CD4-positive, alpha-beta T cell (primary cell): Measurements from ENCODE around the gene ZFP36L2. TPM values are rescaled to one million over a fixed set of nuclear protein-coding genes. Genes with fewer than 3 reads are reported as not detected.

Experiments used
- ATAC-seq: fragments of 200-7000 bp; cut with Tn5 transposase; one replicate; pipeline ENCODE4 v1.10.0; 2022; ENCODE audit warnings: mild to moderate bottlenecking; ENCODE audit not compliant: poor library complexity
- CTCF ChIA-PET: fragments of 350-600 bp; sonication (Branson Sonifier 250); formaldehyde crosslinking; loops from one replicate; lab custom pipeline; 2021; ENCODE audit warnings: antibody characterized with exemption, inconsistent platforms; lab: Charles Lee
- POLR2A ChIA-PET: fragments of 350-600 bp; sonication (Branson Sonifier 250); formaldehyde crosslinking; loops from one replicate; lab custom pipeline; 2021; ENCODE audit warnings: antibody characterized with exemption, inconsistent platforms; lab: Charles Lee
- DNase-seq, 14 experiments: peaks; one replicate each; pipeline ENCODE4 v3.0.0-alpha.2; 2013 to 2020; ENCODE audit warnings: mixed read lengths in 2 of 14
- H3K27ac ChIP-seq, 2 donors: one replicate each; pipeline versions ENCODE4 v1.5.1 to v1.7.0; 2013; ENCODE audit warnings: low read length in 2 of 2, low read depth in 1 of 2, mild to moderate bottlenecking in 1 of 2
- H3K27me3 ChIP-seq, 2 experiments: 1 replicate in 1 of 2; 2 replicates in 1 of 2; pipeline versions ENCODE4 v1.6.1 to v1.7.0; 2013; ENCODE audit warnings: low read length in 2 of 2, control low read depth in 1 of 2, mild to moderate bottlenecking in 1 of 2, moderate library complexity in 1 of 2; ENCODE audit not compliant: insufficient read depth in 2 of 2, control insufficient read depth in 1 of 2
- H3K36me3 ChIP-seq: one replicate; pipeline ENCODE4 v1.6.1; 2013; ENCODE audit warnings: low read length, control low read depth; ENCODE audit not compliant: insufficient read depth
- H3K4me1 ChIP-seq: one replicate; pipeline ENCODE4 v1.6.1; 2013; ENCODE audit warnings: low read length, control low read depth; ENCODE audit not compliant: insufficient read depth
- H3K4me3 ChIP-seq: one replicate; pipeline ENCODE4 v1.5.1; 2013; ENCODE audit warnings: mild to moderate bottlenecking, low read length, moderate library complexity
- H3K9me3 ChIP-seq, 2 experiments: 1 replicate in 1 of 2; 2 replicates in 1 of 2; pipeline versions ENCODE4 v1.6.1 to v1.7.0; 2013; ENCODE audit warnings: low read length in 2 of 2, mild to moderate bottlenecking in 2 of 2, control low read depth in 1 of 2, moderate library complexity in 1 of 2; ENCODE audit not compliant: control insufficient read depth in 1 of 2, insufficient read depth in 1 of 2
- H3K27ac Mint-ChIP-seq: one replicate; pipeline ENCODE4 v1.8.0; 2020; ENCODE audit warnings: mixed read lengths
- H3K27me3 Mint-ChIP-seq: one replicate; pipeline ENCODE4 v1.8.0; 2021; ENCODE audit warnings: mixed read lengths
- H3K36me3 Mint-ChIP-seq: one replicate; pipeline ENCODE4 v1.8.0; 2021; ENCODE audit warnings: low read depth, mixed read lengths
- H3K4me1 Mint-ChIP-seq: one replicate; pipeline ENCODE4 v1.8.0; 2021; ENCODE audit warnings: low read depth, mixed read lengths
- H3K4me3 Mint-ChIP-seq: one replicate; pipeline ENCODE4 v1.8.0; 2020; ENCODE audit warnings: mild to moderate bottlenecking, mixed read lengths
- H3K9me3 Mint-ChIP-seq: one replicate; pipeline ENCODE4 v1.8.0; 2020; ENCODE audit warnings: mixed read lengths
- intact Hi-C, 2 experiments: fragments of 100-400 bp; cut with DNase I in 1 of 2; cut with micrococcal nuclease in 1 of 2; formaldehyde crosslinking; loops; one replicate each; pipeline versions ENCODE4 v1.15.1 to v1.9.0; 2023 to 2025; cut with DNase I, micrococcal nuclease
- total RNA-seq, 174 experiments: library from RNA in 2 of 174; stranded (reverse) in 2 of 174; gene quantifications; one replicate each; pipeline ENCODE4 v1.2.3 and lab custom pipeline; 2021 to 2026
- TF ChIP-seq, protein P1 (sequence below): fragments of 200-600 bp; IDR thresholded peaks from one replicate; pipeline ENCODE4 v1.8.0; 2022; ENCODE audit warnings: antibody characterized with exemption, mild to moderate bottlenecking

Gene ZFP36L2
- total RNA-seq, 2 experiments from 2014 or later, result 1,602 to 1,631 TPM

- TF ChIP-seq, protein P1, sequence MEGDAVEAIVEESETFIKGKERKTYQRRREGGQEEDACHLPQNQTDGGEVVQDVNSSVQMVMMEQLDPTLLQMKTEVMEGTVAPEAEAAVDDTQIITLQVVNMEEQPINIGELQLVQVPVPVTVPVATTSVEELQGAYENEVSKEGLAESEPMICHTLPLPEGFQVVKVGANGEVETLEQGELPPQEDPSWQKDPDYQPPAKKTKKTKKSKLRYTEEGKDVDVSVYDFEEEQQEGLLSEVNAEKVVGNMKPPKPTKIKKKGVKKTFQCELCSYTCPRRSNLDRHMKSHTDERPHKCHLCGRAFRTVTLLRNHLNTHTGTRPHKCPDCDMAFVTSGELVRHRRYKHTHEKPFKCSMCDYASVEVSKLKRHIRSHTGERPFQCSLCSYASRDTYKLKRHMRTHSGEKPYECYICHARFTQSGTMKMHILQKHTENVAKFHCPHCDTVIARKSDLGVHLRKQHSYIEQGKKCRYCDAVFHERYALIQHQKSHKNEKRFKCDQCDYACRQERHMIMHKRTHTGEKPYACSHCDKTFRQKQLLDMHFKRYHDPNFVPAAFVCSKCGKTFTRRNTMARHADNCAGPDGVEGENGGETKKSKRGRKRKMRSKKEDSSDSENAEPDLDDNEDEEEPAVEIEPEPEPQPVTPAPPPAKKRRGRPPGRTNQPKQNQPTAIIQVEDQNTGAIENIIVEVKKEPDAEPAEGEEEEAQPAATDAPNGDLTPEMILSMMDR, result no peak
- Mint-ChIP-seq H3K27ac (peak overlapping the region; percentile 98), H3K4me3 (peak overlapping the region; percentile 77), H3K4me1 (peaks cover 23% of the 10 kb centered on the region), H3K9me3 (no peaks in the 10 kb centered on the region), H3K27me3 (peaks cover 9% of the 10 kb centered on the region), H3K36me3 (peaks cover 73% of the 10 kb centered on the region)
- ATAC-seq (no peak), DNase-seq (peak in 1 of 14 experiments; percentile 26)
- H3K27ac ChIP-seq, result peak overlapping the region; percentile 78 to 84
- CTCF ChIA-PET, result interaction anchor here (1.0 to 13.6 kb wide), 9 partner anchors 10 to 418 kb away, joined by 3 to 303 read pairs (median 11); no protein-coding TSS in a partner anchor
- no peaks in the 10 kb centered on the region for H3K27me3 ChIP-seq
- POLR2A ChIA-PET, result interaction anchor here (1.1 to 21.5 kb wide), 13 partner anchors 12 to 368 kb away, joined by 3 to 1478 read pairs (median 5); partner anchors contain the start of gene THADA
- no peaks in the 10 kb centered on the region for H3K9me3 ChIP-seq
- H3K4me1 ChIP-seq, result peaks cover 26% of the 10 kb centered on the region
- H3K4me3 ChIP-seq, result peak overlapping the region; percentile 97
- peaks cover 46% of the 10 kb centered on the region for H3K36me3 ChIP-seq
- intact Hi-C loops, result loop anchor here in 1 of 2 experiments (1.0 to 5.0 kb wide), 7 partner anchors 53 to 309 kb away; no protein-coding TSS in a partner anchor
These were observed 1.4 kb upstream of the ZFP36L2 start for GRCh38 chr2:43227830-43228281.

GRCh38 chr2:43226955-43227829, 786 bp upstream of the ZFP36L2 start:
- no peaks in the 10 kb centered on the region for H3K9me3 Mint-ChIP-seq
- no peaks in the 10 kb centered on the region for H3K27me3 ChIP-seq
- CTCF ChIA-PET, result interaction anchor here (0.8 to 13.6 kb wide), 6 partner anchors 35 to 417 kb away, joined by 3 to 303 read pairs (median 8); no protein-coding TSS in a partner anchor
- H3K4me3 ChIP-seq, result peak overlapping the region; percentile 97
- peak overlapping the region; percentile 77 for H3K4me3 Mint-ChIP-seq
- POLR2A ChIA-PET, result interaction anchor here (0.7 to 21.5 kb wide), 21 partner anchors 9 to 417 kb away, joined by 3 to 1478 read pairs (median 4); partner anchors contain the start of gene THADA
- TF ChIP-seq, protein P1, result no peak
- H3K27ac ChIP-seq, result peak overlapping the region; percentile 78 to 84
- H3K4me1 ChIP-seq, result peaks cover 26% of the 10 kb centered on the region
- H3K36me3 Mint-ChIP-seq, result peaks cover 80% of the 10 kb centered on the region
- intact Hi-C loops, result loop anchor here in 1 of 2 experiments (1.0 to 5.0 kb wide), 4 partner anchors 93 to 310 kb away; no protein-coding TSS in a partner anchor
- peaks cover 30% of the 10 kb centered on the region for H3K4me1 Mint-ChIP-seq
- DNase-seq, result peak; percentile 32 to 79 (median 62)
- peak overlapping the region; percentile 98 for H3K27ac Mint-ChIP-seq
- peaks cover 9% of the 10 kb centered on the region for H3K27me3 Mint-ChIP-seq
- peak; percentile 13 for ATAC-seq
- H3K36me3 ChIP-seq, result peaks cover 48% of the 10 kb centered on the region
- no peaks in the 10 kb centered on the region for H3K9me3 ChIP-seq
